ENCODE results near the gene ANKRD17.

The ANKRD17 gene

GRCh38 chr4:73170518-73171198 is 87.9 kb downstream of the ANKRD17 start:
- Histone ChIP-seq H3K4me3 (no peak overlapping the region), H3K27me3 (ENCODE audit: low read depth) (no peaks in the 10 kb centered on the region), H3K36me3 (replicated peaks) (peaks cover 76% of the 10 kb centered on the region), H3K4me1 (no peaks in the 10 kb centered on the region), H3K9me3 (0 out of 2 replicates have a peak, but pooled peaks cover 7% of the 10 kb centered on the region)
- no peak for DNase-seq (ENCODE audit: low spot score in 2 of 2)
- in situ Hi-C loops (cut with MboI; ENCODE audit: low sequenced_read_pairs): no loop called here

GRCh38 chr4:73166212-73166611 is 92.4 kb downstream of the ANKRD17 start:
- H3K4me3 ChIP-seq: no peak overlapping the region
- H3K27me3 ChIP-seq (ENCODE audit: low read depth): no peaks in the 10 kb centered on the region
- no peaks in the 10 kb centered on the region for H3K4me1 ChIP-seq
- in situ Hi-C loops (cut with MboI; ENCODE audit: low sequenced_read_pairs): no loop called here
- DNase-seq (ENCODE audit: low spot score in 2 of 2): no peak
- H3K9me3 ChIP-seq: 0 out of 2 replicates have a peak, but pooled peaks cover 7% of the 10 kb centered on the region
- H3K36me3 ChIP-seq (replicated peaks): peaks cover 61% of the 10 kb centered on the region

- Histone ChIP-seq H3K9me3 (0 out of 2 replicates have a peak, but pooled peaks cover 4% of the 10 kb centered on the region), H3K36me3 (replicated peaks) (peaks cover 56% of the 10 kb centered on the region), H3K27me3 (ENCODE audit: low read depth) (no peaks in the 10 kb centered on the region), H3K4me3 (no peak overlapping the region), H3K4me1 (no peaks in the 10 kb centered on the region)
- in situ Hi-C loops (cut with MboI; ENCODE audit: low sequenced_read_pairs): no loop called here
- DNase-seq (ENCODE audit: low spot score in 2 of 2): no peak
These were observed 96.9 kb downstream of the ANKRD17 start for GRCh38 chr4:73161527-73162185.

- DNase-seq (ENCODE audit: low spot score in 2 of 2): no peak
- Histone ChIP-seq H3K9me3 (no peaks in the 10 kb centered on the region), H3K27me3 (ENCODE audit: low read depth) (no peaks in the 10 kb centered on the region), H3K4me3 (no peak overlapping the region), H3K4me1 (no peaks in the 10 kb centered on the region), H3K36me3 (replicated peaks) (peaks cover 52% of the 10 kb centered on the region)
- in situ Hi-C loops (cut with MboI; ENCODE audit: low sequenced_read_pairs): no loop called here
These were observed 102.2 kb downstream of the ANKRD17 start for GRCh38 chr4:73156394-73156793.

GRCh38 chr4:73152893-73153292 is 105.7 kb downstream of the ANKRD17 start:
- DNase-seq (ENCODE audit: low spot score in 2 of 2): no peak
- H3K27me3 ChIP-seq (ENCODE audit: low read depth): no peaks in the 10 kb centered on the region
- H3K36me3 ChIP-seq (replicated peaks): peaks cover 52% of the 10 kb centered on the region
- in situ Hi-C loops (cut with MboI; ENCODE audit: low sequenced_read_pairs): no loop called here
- H3K9me3 ChIP-seq: no peaks in the 10 kb centered on the region
- H3K4me1 ChIP-seq: no peaks in the 10 kb centered on the region
- H3K4me3 ChIP-seq: no peak overlapping the region

- DNase-seq (ENCODE audit: low spot score in 2 of 2): no peak
- peaks cover 71% of the 10 kb centered on the region for H3K36me3 ChIP-seq (replicated peaks)
- H3K9me3 ChIP-seq: no peaks in the 10 kb centered on the region
- in situ Hi-C loops (cut with MboI; ENCODE audit: low sequenced_read_pairs): no loop called here
- H3K4me1 ChIP-seq: no peaks in the 10 kb centered on the region
- no peaks in the 10 kb centered on the region for H3K27me3 ChIP-seq (ENCODE audit: low read depth)
- H3K4me3 ChIP-seq: no peak overlapping the region
These were observed 115.5 kb downstream of the ANKRD17 start for GRCh38 chr4:73142995-73143547.

- no peak for DNase-seq (ENCODE audit: low spot score in 2 of 2)
- H3K36me3 ChIP-seq (replicated peaks): peaks cover 73% of the 10 kb centered on the region
- no peaks in the 10 kb centered on the region for H3K4me1 ChIP-seq
- H3K4me3 ChIP-seq: no peak overlapping the region
- H3K27me3 ChIP-seq (ENCODE audit: low read depth): no peaks in the 10 kb centered on the region
- in situ Hi-C loops (cut with MboI; ENCODE audit: low sequenced_read_pairs): no loop called here
- no peaks in the 10 kb centered on the region for H3K9me3 ChIP-seq
These were observed 118.6 kb downstream of the ANKRD17 start for GRCh38 chr4:73139991-73140390.

GRCh38 chr4:73139245-73139644 is 119.4 kb downstream of the ANKRD17 start:
- Histone ChIP-seq H3K9me3 (no peaks in the 10 kb centered on the region), H3K27me3 (ENCODE audit: low read depth) (no peaks in the 10 kb centered on the region), H3K4me1 (no peaks in the 10 kb centered on the region), H3K4me3 (no peak overlapping the region), H3K36me3 (replicated peaks) (peaks cover 70% of the 10 kb centered on the region)
- in situ Hi-C loops (cut with MboI; ENCODE audit: low sequenced_read_pairs): no loop called here
- no peak for DNase-seq (ENCODE audit: low spot score in 2 of 2)

GRCh38 chr4:73137121-73137520 is 121.5 kb downstream of the ANKRD17 start:
- Histone ChIP-seq H3K4me3 (no peak overlapping the region), H3K9me3 (no peaks in the 10 kb centered on the region), H3K36me3 (replicated peaks) (peaks cover 62% of the 10 kb centered on the region), H3K4me1 (peaks cover under 1% of the 10 kb centered on the region), H3K27me3 (ENCODE audit: low read depth) (no peaks in the 10 kb centered on the region)
- no peak for DNase-seq (ENCODE audit: low spot score in 2 of 2)
- in situ Hi-C loops (cut with MboI; ENCODE audit: low sequenced_read_pairs): no loop called here

GRCh38 chr4:73133784-73134183 is 124.8 kb downstream of the ANKRD17 start:
- Histone ChIP-seq H3K4me3 (no peak overlapping the region), H3K27me3 (ENCODE audit: low read depth) (no peaks in the 10 kb centered on the region), H3K9me3 (no peaks in the 10 kb centered on the region), H3K4me1 (peaks cover 15% of the 10 kb centered on the region), H3K36me3 (replicated peaks) (peaks cover 33% of the 10 kb centered on the region)
- in situ Hi-C loops (cut with MboI; ENCODE audit: low sequenced_read_pairs): no loop called here
- DNase-seq (ENCODE audit: low spot score in 2 of 2): no peak

- peak; percentile 23 to 97 for DNase-seq (ENCODE audit: low spot score in 2 of 2)
- in situ Hi-C loops (cut with MboI; ENCODE audit: low sequenced_read_pairs): no loop called here
- Histone ChIP-seq H3K9me3 (no peaks in the 10 kb centered on the region), H3K4me1 (peaks cover 21% of the 10 kb centered on the region), H3K4me3 (no peak overlapping the region), H3K27me3 (ENCODE audit: low read depth) (no peaks in the 10 kb centered on the region), H3K36me3 (replicated peaks) (peaks cover 31% of the 10 kb centered on the region)
These were observed 127.3 kb downstream of the ANKRD17 start for GRCh38 chr4:73131281-73131680.

- DNase-seq (ENCODE audit: low spot score in 2 of 2): no peak
- Histone ChIP-seq H3K36me3 (replicated peaks) (peaks cover 32% of the 10 kb centered on the region), H3K27me3 (ENCODE audit: low read depth) (no peaks in the 10 kb centered on the region), H3K9me3 (no peaks in the 10 kb centered on the region), H3K4me1 (peaks cover 21% of the 10 kb centered on the region), H3K4me3 (no peak overlapping the region)
- in situ Hi-C loops (cut with MboI; ENCODE audit: low sequenced_read_pairs): no loop called here
These were observed 129.3 kb downstream of the ANKRD17 start for GRCh38 chr4:73129319-73129718.

GRCh38 chr4:73127839-73128453 is 130.7 kb downstream of the ANKRD17 start:
- DNase-seq (ENCODE audit: low spot score in 2 of 2): peak; percentile 29 to 35
- H3K9me3 ChIP-seq: no peaks in the 10 kb centered on the region
- peaks cover 21% of the 10 kb centered on the region for H3K4me1 ChIP-seq
- H3K27me3 ChIP-seq (ENCODE audit: low read depth): no peaks in the 10 kb centered on the region
- in situ Hi-C loops (cut with MboI; ENCODE audit: low sequenced_read_pairs): no loop called here
- peaks cover 27% of the 10 kb centered on the region for H3K36me3 ChIP-seq (replicated peaks)
- H3K4me3 ChIP-seq: no peak overlapping the region

GRCh38 chr4:73109493-73109892 is 149.1 kb downstream of the ANKRD17 start:
- in situ Hi-C loops (cut with MboI; ENCODE audit: low sequenced_read_pairs): no loop called here

More at GRCh38 chr4:73109493-73109892, 149.1 kb downstream of the ANKRD17 start:
- H3K36me3 ChIP-seq (replicated peaks): peaks cover 35% of the 10 kb centered on the region
- DNase-seq (ENCODE audit: low spot score in 2 of 2): no peak
- H3K4me1 ChIP-seq: peaks cover 13% of the 10 kb centered on the region
- H3K27me3 ChIP-seq (ENCODE audit: low read depth): no peaks in the 10 kb centered on the region
- H3K9me3 ChIP-seq: no peaks in the 10 kb centered on the region
- no peak overlapping the region for H3K4me3 ChIP-seq
